GM21825 (cell line): ENCODE data around the gene KIAA0232.
"Not testable (repeated sequence)": the region's sequence is repeated elsewhere in the genome, so short reads cannot be mapped to it uniquely, and the experiment has no call there.

Experiments
- ATAC-seq: cut with Tn5 transposase; IDR thresholded peaks from one replicate; pipeline ENCODE4 v1.9.1; 2021; ENCODE audit warnings: mild to moderate bottlenecking, moderate library complexity; ENCODE audit not compliant: unreplicated experiment

The KIAA0232 gene

DNA sequence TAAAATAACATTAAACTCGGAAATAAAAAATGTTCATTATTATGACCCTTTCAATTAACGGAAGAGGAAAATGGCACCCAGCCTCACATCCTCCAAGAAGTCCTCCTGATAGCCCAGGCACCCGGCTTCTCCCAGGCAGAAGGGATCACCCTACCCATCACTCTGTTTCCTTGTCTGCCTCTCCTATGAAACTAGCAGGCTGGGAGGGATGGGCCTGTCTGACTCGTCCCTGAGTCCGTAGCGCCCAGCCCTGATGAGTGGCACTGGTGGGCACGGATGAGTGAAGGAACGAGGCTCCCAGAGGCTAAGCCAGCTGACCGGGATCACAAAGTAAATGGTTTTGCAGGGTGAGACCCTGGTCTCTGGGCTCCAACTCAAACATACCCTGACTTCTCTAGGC, 28.6 kb upstream of the KIAA0232 start:
- ATAC-seq: no peak

DNA sequence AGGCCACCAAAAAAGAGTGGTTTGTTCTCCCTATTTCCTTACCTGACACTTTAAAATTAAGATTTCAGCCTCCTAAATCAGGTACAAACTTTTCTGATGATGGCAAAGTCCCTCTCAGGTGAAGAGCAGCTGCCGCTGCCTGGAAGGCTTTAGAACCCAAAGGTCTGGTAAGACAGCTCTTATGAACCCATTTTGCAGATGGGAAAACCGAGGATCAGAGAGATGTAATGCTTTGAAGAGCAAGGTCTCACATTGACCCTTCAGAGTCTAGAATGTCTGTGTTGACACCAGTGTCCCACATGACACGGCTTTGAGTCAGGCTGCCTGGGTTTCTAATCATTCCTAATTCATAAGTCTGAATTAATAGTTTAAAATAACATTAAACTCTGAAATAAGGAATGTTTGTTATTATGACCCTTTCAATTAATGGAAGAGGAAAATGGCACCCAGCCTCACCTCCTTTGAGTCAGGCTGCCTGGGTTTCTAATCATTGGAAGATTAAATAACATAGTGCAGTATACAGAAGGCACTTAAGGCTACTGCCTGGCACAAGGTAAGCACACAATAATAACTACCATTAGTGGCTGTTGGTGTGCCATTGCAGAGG, 27.9 kb upstream of the KIAA0232 start:
- ATAC-seq: no peak

DNA sequence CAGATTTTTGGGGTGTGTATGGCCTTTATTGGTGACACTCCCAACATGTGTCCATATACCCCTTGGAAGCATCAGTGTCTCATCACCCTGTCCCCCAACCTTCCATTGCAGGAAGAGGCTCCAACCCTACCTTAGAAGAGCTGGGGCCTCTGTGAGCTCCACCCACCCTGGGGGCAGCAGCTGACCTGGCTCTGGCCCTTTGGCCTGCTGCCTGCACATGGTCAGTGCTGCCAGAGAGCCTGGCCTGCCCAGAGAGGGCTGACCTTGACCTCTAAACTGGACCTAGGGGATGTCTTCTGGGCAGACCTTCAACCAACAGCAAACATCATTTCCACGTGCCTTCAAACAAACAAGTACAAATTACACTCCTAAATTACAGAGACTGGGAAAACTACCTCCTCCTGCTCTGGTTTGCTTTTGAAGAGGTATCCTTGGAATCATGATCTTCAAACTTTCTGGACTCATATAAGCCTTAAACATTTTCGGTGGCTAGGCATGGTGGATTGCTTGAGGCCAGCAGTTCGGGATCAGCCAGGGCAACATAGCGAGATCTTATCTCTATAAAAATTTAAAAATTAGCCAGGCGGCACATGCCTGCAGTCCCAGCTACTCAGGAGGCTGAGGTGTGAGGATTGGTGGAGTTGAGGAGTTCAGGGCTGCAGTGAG, 27.3 kb upstream of the KIAA0232 start:
- ATAC-seq: no peak

DNA sequence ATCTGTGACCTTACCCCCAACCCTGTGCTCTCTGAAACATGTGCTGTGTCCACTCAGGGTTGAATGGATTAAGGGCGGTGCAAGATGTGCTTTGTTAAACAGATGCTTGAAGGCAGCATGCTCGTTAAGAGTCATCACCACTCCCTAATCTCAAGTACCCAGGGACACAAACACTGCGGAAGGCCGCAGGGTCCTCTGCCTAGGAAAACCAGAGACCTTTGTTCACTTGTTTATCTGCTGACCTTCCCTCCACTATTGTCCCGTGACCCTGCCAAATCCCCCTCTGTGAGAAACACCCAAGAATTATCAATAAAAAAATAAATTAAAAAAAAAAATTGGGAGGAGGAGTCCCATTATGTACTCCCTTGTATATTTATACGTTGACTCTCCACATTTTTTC, 26.2 kb upstream of the KIAA0232 start:
- not testable (repeated sequence) for ATAC-seq

DNA sequence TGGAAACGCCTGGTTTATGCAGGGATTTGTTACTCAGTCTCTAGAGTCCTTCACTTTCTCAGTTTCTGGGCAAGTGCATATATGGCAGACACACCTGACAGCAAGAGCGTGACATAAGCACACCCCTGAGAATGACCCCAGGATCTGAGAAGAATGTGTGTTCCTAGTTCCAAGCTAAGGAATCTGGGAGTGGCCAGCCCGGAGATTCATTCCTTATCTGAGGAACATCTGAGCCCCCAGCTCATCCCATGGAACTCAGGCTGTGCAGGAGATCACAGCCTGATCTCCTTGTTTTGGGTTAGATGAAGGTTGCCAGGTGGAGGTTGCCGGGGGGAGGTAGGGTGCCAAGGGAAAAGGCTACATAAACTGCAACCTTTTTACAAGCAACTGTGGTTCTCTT, 23.8 kb upstream of the KIAA0232 start:
- no peak for ATAC-seq

DNA sequence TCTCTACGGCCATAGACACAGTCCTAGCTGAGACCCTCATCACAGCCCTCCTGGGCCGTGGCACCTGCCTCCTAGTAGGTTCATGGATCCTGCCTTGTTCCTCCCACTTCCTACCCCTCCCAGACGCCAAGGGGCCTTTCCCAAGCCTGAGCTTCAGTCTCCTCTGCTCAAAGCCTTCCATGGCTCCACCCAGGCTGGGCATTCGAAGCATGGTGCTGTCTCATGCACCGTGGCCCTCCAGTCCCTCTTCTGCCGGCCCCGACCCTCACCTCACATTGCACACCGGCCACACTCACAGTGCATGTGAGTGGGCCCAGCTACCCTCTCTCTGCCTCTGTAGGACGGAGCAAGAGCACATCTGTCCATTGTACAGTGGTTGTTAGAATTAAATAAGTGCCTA, 21.7 kb upstream of the KIAA0232 start:
- ATAC-seq: no peak

DNA sequence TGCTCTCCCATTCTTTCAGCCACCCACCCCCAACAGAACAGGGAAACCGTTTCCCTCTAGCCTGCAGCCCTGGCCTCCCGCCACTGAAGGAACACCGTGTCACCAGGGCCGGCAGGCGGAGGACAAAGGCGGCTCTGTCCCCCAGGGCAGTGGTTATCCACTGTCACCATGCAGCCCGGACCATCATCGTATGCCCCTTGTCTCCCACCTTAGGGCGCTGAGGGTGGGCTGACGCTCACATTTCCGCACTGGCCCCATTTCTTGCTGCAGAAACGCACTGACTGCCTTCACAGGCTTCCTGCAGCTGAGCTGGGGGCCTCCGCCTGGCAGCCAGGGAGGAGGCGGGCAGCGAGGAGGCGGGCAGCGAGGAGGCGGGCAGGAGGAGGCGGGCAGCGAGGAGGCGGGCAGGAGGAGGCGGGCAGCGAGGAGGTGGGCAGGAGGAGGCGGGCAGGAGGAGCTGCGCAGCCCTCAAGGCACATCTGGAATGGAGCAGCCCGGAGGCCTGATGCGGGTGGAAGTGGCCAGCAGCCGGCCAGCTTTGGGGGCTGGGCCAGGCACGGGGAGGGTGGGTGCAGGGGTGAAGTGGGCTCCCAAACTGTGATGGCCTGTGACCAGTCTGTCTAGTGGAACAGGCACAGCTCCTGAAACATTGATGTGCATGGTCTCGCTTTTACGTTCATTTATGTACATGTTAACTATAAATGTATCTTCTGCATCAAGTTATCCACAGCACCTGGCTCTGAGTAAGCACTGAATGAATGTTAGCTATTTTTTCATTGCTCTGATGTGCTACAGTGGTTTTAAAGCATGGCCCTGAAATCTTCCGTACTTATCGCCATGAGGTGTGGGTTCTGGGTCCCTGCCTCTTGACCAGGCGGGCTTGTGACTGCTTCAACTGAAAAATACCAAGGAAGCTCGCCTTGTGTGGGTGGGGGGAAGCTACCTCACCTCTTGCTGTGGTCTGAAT, 20.6 kb upstream of the KIAA0232 start:
- no peak for ATAC-seq

DNA sequence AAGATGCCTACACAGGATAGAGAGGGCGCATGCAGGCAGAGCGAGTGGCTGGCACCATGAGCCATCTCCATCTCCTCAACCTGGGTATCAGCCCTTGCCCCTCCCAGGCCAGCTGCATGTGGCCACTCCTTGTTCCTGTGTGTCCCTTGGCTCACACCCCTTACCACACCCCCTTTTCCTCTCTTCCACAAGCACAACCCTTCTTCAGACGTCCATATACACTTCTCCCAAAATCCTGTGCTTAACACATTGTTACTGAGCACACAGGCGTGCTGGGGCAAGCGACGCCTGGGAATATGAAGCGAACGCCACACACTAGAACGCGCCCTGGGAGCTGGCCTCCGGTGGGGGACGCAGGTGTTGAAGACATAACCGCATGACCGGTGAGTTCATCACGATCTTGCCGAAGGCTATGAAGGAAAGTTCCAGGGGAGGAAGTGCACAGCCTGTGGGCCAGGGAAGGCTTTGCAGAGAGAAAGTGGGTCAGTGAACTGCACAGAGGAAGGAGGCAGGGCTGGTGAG, 19.1 kb upstream of the KIAA0232 start:
- ATAC-seq: no peak

DNA sequence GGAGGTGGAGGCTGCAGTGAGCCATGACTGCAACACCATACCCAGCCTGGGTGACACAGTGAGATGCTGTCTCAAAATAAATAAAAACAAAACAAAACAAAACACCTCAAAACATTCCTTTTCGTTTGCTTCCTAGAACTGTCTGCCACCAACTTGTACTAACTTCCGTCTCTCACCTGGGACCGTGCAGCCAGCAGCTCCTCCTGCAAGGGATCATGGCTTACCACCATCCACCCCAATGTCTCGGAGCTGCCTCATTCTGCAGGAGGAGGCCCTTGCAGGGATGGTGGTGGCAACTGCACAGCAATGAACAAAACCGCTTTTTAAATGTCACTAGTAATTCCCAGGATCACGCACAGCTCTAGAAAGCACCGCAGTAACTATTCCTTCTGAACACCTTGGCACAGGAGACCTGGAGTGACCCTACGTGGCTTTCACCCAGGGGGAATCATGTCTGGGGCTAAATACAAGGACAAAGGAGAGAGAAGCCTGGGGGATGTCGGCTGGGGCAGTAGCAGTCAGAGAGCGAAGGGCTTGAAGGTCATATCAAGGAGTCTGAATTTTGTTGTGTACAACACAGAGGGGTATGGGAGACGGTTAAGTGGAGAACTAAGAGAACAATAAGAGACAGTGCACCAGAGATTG, 17.4 kb upstream of the KIAA0232 start:
- ATAC-seq: no peak

DNA sequence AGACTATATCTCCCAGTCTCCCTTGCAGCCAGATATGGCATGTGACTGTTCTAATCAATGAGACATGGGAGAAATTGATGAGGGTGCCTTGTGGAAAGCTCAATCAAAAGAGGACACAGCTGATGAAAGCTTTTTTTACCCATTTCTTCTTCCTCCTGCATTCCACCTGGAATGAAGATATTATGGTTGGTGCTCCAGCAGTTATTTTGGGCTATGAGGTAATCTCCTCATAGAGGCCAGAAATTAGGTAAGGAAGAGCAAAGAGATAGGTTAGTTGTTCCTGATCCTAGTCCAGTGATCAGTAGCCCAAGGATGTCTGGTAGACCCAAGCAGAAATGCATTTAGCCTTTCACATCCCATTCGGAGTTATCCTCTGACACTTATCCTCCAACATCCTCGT, 16.8 kb upstream of the KIAA0232 start:
- no peak for ATAC-seq

DNA sequence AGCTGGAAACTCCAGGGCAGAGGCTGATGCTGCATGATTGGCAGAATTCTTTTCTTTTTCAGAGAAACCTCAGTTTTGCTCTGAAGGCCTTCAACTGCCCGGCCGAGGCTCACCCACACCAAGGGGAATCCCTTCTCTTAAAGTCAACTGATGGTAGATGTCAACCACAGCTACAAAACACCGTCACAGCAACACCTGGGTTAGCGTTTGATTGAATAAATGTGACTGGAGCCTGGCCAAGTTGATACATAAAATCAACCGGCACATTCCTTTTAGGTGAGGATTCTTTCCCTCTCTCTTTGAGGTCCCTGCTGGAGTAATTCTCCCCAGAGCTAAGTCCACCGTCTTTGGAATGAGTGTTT, 15.2 kb upstream of the KIAA0232 start:
- no peak for ATAC-seq

DNA sequence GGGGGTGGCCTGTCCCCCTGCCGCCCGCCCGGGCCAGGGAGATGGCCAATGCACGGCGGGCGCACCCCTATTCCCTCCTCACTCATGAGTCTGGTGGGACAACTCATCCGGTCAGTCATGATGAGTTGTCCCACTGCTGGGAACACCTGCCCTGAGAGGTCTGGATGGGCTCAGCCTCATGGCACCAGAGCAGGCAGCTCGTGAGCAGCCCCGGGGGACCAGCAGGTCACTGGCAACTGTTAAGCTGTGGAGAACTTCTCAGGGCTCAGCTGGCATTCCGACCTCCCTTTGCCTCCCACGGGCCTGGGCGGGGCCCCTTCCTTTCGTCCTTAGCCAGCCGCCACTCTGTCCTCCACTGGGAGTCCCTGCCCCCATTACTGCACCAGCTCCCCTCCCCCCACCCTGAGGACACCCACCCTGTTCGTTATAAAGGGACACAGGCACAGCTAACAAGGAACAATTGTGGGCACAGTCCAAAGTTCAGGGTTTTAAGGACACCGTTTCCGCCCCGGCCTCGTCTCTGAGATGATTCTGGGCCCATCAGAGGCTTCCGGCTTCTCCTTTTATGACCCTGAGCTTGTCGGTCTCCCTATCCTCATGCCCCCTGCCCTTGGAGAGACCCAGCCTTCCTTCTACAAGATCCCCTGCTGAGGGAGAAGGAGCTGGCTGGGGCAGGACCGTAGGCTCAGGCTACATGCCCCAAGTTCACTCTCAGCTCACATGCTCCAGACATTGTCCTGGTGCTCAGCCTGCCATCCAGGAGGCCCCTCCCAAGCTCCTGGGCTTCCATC, 14.6 kb upstream of the KIAA0232 start:
- ATAC-seq: no peak

DNA sequence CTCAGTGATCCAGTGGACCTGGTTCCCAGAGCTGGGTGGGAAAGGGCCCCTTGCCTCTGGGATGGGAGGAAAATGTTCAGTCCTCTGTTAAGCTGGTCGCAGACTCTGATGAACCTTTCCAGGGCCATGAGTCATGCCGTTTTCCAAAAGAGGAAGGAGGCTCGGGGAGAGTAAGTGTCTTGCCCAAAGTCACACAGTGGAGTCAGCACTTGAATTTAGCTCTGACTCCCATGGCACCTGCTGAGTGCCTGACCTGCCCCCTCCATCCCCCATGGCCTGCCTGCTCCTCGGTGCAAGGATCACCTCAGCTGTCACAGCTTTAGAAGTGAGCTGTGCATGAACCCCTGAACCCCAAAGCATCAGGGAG, 14.0 kb upstream of the KIAA0232 start:
- no peak for ATAC-seq

DNA sequence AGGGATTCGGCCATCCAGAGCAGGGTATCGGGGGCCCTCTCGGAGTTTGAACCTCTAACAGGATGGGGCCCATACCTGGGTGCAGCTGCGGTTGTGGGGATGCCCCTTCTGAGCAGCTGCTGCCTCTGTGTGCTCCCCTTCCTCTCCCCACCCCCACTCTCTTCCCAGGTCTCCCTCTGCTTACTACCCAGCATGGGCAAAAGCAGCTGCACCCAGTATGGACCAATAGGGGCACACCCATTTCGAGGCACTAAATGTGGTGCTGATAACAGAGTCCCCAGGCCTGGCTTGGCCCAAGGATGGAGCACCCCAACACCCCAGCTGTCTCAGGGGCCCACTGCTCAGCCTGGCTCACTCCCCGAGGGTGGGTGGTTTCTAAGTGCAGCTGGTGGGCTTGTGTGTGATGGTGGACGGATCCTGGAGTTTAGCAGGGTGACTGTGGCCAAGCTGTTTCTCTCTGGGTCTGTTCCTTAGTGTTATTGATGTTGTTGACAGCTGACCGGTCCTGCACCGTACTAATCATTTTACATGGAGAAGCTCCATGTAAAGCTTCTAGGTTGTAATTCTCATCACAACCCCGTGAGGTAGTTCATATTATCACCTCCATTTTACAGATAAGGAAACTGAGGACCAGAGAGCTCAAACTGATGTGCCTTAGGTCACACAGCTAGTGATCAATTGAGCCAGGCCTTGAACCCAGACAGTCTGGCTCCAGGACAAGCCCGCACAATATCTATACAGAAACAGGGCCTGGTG, 13.1 kb upstream of the KIAA0232 start:
- no peak for ATAC-seq

DNA sequence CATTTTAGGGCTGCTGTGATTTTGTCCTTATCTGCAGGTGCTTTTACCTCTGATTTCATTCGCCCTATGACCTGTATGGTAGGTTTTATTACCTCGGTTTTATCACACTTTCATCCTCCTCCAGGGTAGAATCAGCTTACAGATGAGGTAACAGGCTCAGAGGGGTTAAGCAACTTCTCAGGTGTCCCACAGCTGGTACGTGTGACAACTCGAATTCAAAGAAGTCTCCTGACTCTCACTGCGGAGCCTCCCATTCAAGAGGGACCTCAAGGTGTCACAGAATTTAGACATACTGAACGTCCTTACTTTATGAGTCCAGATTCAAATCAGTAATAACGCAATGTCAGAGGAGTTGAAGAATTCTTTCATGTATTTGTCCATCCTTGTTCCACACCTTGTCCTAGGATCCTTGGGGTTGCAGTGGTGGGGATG, 12.5 kb upstream of the KIAA0232 start:
- no peak for ATAC-seq

DNA sequence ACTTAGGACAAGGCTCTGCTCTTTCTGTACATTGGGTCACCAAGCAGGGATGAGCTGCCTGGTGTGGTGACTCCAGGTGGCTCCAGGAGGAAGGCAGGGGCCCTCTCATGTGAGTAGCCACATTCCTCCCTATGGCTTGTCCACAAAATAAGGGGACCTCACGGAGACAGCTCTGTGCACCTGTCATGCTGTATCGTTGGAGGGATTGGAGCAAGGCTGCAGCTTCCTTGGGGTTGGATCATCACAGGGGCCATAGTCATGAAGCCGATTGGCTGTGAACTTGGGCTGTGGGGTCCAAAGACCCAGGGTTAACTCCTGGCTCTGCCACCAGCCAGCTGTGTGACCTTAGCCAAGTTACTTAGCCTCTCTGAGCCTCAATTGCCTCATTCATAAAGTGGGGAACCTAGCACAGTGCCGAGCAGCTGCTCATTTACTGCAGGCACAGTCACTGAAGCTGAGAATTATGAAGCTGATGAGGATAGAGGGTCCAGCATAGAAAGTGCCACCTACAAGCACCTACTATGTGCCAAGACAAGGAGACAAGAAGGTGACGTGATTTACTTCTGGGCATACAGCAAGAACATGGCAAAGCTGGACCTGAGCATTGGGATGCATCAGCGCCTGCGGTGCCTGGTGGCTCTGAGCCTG, 11.8 kb upstream of the KIAA0232 start:
- no peak for ATAC-seq

DNA sequence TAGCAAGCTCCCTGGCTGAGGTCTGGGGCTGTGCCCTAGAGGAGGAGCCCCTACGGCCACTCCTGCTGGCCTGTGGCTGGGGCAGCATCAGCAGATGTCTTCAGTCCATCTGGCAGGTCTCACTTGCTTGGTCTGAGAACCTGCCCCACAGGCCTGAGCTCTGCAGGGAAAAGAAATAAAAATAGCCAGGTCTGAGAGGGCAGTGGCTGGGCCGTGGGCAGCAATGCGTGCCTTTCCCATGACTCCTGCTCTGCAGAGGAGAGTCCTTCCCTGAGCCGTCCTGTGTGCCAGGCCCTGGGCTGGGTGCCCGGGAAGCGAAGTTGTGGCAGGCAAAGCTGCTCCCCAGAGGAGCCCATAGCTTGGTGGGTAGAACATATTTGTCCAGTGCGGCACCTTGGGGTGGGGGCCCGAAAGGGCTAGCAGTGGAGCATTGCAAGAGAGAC, 11.3 kb upstream of the KIAA0232 start:
- no peak for ATAC-seq

DNA sequence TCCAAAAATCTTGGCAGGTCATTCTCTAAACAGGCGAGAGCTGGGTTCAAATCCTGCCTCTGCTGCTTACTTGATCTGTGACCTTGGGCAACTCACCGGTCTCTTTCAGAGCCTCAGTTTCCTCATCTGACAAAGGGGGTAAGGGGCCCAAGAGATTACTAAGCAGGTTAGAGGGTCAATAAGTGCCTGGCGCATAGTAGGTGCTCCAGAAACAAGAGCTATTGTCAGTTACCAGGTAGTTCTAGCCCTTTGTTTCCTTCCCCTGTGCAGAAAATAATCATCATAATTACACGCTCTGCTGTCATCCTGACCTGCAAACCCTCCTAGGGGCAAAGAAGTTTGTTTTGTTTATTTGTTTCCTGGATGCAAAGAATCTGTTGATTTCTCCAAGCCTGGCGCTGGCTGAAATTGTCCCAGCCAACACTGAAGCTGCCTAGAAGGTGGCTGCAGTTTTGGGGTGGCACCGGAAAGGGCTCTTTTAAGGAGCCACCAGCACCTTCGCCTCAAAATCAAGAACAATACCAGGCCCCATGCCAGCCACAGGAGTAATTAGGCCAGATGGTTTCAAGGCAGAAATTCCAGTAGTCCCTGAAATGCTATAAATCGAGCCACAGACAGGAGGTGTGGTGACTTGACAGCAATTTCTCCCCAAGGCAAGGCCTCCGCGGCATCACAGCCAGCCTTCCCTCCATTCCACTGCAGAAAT, 10.2 kb upstream of the KIAA0232 start:
- no peak for ATAC-seq

DNA sequence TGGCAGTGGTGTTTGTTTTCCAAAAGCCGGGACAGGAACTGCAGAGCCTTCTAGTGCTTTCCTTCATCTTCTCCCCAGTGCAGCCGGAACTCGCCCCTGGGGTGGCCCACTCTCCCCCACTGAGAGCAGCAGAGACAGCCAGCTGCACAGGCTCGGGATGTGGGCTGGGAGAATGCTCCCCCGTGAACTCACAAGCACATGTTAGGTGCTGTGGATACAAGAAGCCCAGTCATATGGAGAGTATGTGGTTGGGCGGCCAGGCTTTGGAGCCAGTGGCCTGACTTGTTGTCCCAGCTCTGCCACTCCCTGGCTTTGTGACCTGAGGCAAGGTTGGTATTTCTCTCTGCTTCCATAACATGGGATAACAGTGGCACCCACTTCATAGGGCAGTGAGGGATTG, 9.4 kb upstream of the KIAA0232 start:
- no peak for ATAC-seq
